ENCODE data around the gene CSNK1G2.

DNA sequence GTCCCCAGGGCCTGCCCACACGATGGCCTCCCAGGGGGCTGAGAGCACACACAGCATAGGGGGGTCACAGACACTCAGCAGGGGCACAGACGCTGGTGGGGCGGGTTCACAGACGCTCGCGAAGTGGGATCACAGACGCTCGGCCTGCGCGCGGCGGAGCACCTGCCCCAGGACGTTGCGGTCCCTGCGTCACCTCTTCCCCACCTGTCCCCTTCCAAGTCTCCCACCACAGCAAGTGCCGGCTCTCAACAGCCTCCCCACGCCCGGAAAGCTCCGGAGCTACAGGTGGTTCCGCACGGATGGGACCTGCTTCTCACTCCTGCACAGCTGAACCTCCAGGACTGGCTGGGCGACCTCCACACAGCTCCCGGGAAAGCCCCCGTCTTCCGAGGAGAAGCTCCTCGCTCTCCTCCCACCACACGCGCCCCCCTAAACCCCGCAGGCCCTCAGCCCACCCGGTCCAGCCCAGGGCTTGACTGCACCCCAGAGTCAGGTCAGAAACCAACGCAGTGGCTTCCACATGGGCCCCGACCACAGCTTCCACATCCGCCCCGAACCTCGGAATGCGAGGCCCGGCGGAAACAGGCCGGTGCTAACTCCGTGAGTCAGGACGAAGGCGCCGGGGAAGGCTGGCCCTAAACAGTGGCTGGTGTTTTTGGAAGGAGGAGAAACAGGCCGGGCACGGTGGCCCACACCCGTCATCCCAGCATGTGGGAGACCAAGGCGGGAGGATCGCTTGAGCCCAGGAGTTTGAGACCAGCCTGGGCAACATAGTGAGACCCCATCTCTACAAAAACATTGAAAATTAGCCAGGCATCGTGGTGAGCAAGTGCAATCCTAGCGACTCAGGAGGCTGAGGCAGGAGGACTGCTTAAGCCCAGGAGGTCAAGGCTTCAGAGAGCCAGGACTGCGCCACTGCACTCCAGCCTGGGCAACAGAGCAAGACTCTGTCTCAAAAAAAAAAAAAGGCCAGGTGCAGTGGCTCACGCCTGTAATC, 58.0 kb downstream of the CSNK1G2 start:
- TF ChIP-seq EZH2phosphoT487 (IDR thresholded peaks at IDR 0.05; ENCODE audit: low read depth, severe bottlenecking, unreplicated experiment) = no peak
- TF ChIP-seq, protein P1, sequence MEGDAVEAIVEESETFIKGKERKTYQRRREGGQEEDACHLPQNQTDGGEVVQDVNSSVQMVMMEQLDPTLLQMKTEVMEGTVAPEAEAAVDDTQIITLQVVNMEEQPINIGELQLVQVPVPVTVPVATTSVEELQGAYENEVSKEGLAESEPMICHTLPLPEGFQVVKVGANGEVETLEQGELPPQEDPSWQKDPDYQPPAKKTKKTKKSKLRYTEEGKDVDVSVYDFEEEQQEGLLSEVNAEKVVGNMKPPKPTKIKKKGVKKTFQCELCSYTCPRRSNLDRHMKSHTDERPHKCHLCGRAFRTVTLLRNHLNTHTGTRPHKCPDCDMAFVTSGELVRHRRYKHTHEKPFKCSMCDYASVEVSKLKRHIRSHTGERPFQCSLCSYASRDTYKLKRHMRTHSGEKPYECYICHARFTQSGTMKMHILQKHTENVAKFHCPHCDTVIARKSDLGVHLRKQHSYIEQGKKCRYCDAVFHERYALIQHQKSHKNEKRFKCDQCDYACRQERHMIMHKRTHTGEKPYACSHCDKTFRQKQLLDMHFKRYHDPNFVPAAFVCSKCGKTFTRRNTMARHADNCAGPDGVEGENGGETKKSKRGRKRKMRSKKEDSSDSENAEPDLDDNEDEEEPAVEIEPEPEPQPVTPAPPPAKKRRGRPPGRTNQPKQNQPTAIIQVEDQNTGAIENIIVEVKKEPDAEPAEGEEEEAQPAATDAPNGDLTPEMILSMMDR (IDR thresholded peaks at IDR 0.05; ENCODE audit: poor library complexity) = no peak

All from hepatocyte (in vitro differentiated cells).